GM12891 (cell line): ENCODE measurements around the gene SLC6A9.

Experiments
- POLR2A ChIP-seq: IDR thresholded peaks from 2 replicates; pipeline ENCODE4 v1.6.1; 2011; ENCODE audit warnings: low read depth, low read length, control low read depth
- POLR2AphosphoS5 ChIP-seq: IDR thresholded peaks from 2 replicates; pipeline ENCODE4 v1.6.1; 2011; ENCODE audit warnings: low read depth, low read length, control low read depth
- POU2F2 ChIP-seq: IDR thresholded peaks from 2 replicates; pipeline ENCODE4 v1.6.1; 2011; ENCODE audit warnings: low read depth, mild to moderate bottlenecking, control low read depth, low read length, moderate library complexity
- SPI1 ChIP-seq: IDR thresholded peaks from 2 replicates; pipeline ENCODE4 v1.6.1; 2011; ENCODE audit warnings: low read depth, low read length, control low read depth
- TAF1 ChIP-seq: IDR thresholded peaks from 2 replicates; pipeline ENCODE4 v1.6.1; 2011; ENCODE audit warnings: low read depth, low read length, control low read depth

- no peak for TF ChIP-seq SPI1
- TF ChIP-seq POLR2A: no peak
- no peak for TF ChIP-seq TAF1
- TF ChIP-seq POLR2AphosphoS5: no peak
- TF ChIP-seq POU2F2: no peak
Measured at GRCh38 chr1:44020464-44020863, 10.8 kb downstream of the SLC6A9 start.
